Caco-2 (cell line): ENCODE results near the gene RBM47. TPM values are rescaled to one million over a fixed set of nuclear protein-coding genes. Genes with fewer than 3 reads are reported as not detected.

Source experiments
- BruUV-seq: library from RNA; stranded (reverse); fragments of 400-500 nt; replicated peaks from 2 replicates; lab custom pipeline; 2021; lab: Mats Ljungman, UMichigan
- CTCF ChIA-PET: fragments of 300-600 bp; sonication (Branson Sonifier 250); formaldehyde crosslinking; loops from one replicate; lab custom pipeline; 2022; ENCODE audit warnings: antibody characterized with exemption; lab: Charles Lee
- POLR2A ChIA-PET: fragments of 300-600 bp; sonication (Branson Sonifier 250); formaldehyde crosslinking; loops from one replicate; lab custom pipeline; 2022; ENCODE audit warnings: antibody characterized with exemption; lab: Charles Lee
- DNase-seq, 2 experiments: peaks; one replicate each; pipeline versions ENCODE4 v3.0.0 to v3.0.0-alpha.2; 2020 to 2022
- H3K27me3 ChIP-seq: replicated peaks from 2 replicates; pipeline ENCODE4 v1.6.0; 2011; ENCODE audit warnings: low read length; ENCODE audit not compliant: control insufficient read depth, insufficient read depth
- H3K36me3 ChIP-seq: 2 replicates; pipeline ENCODE4 v1.5.1; 2011; ENCODE audit warnings: low read length; ENCODE audit not compliant: control insufficient read depth, insufficient read depth
- H3K4me1 ChIP-seq: fragments of 250-450 bp; sonication (Bioruptor Pico); 2 replicates; pipeline ENCODE4 v1.5.1; 2020; ENCODE audit warnings: mild to moderate bottlenecking
- H3K4me3 ChIP-seq: 2 replicates; pipeline ENCODE4 v1.5.1; 2011; ENCODE audit warnings: low read depth, mild to moderate bottlenecking, control low read depth, low read length
- H3K9me3 ChIP-seq: fragments of 250-450 bp; sonication (Bioruptor Pico); 2 replicates; pipeline ENCODE4 v1.5.1; 2020; ENCODE audit warnings: mild to moderate bottlenecking, moderate library complexity
- H3K27ac Mint-ChIP-seq: one replicate; pipeline ENCODE4 v1.8.0; 2022; ENCODE audit warnings: mixed read lengths; ENCODE audit not compliant: unreplicated experiment
- H3K27me3 Mint-ChIP-seq: one replicate; pipeline ENCODE4 v1.8.0; 2022; ENCODE audit warnings: mixed read lengths; ENCODE audit not compliant: insufficient read depth, unreplicated experiment
- H3K36me3 Mint-ChIP-seq: one replicate; pipeline ENCODE4 v1.8.0; 2022; ENCODE audit warnings: mild to moderate bottlenecking, mixed read lengths; ENCODE audit not compliant: insufficient read depth, unreplicated experiment
- H3K4me1 Mint-ChIP-seq: one replicate; pipeline ENCODE4 v1.8.0; 2022; ENCODE audit warnings: low read depth, mixed read lengths; ENCODE audit not compliant: unreplicated experiment
- H3K4me3 Mint-ChIP-seq: one replicate; pipeline ENCODE4 v1.8.0; 2022; ENCODE audit warnings: mild to moderate bottlenecking, moderate library complexity, mixed read lengths; ENCODE audit not compliant: unreplicated experiment
- H3K9me3 Mint-ChIP-seq: one replicate; pipeline ENCODE4 v1.8.0; 2022; ENCODE audit warnings: mixed read lengths; ENCODE audit not compliant: unreplicated experiment
- intact Hi-C: fragments of 100-400 bp; cut with micrococcal nuclease; formaldehyde crosslinking; loops from one replicate; pipeline ENCODE4 v1.10.0; 2022; ENCODE audit not compliant: unreplicated experiment
- total RNA-seq: library from RNA; stranded (reverse); gene quantifications from 2 replicates; pipeline ENCODE4 v1.2.3, GENCODE V29; 2022
- TF ChIP-seq, protein P1 (sequence below), 2 experiments: fragments of 200-600 bp in 1 of 2; IDR thresholded peaks; 1 replicate in 1 of 2; 2 replicates in 1 of 2; pipeline versions ENCODE4 v1.5.1 to v1.8.0; 2011 to 2022; ENCODE audit warnings: antibody characterized with exemption in 1 of 2, control low read depth in 1 of 2, inconsistent platforms in 1 of 2, low read depth in 1 of 2, low read length in 1 of 2, mild to moderate bottlenecking in 1 of 2, moderate library complexity in 1 of 2; ENCODE audit not compliant: insufficient read depth in 1 of 2, severe bottlenecking in 1 of 2, unreplicated experiment in 1 of 2

Gene RBM47
- total RNA-seq, 1 experiment from 2014 or later, result 62.1 TPM

DNA sequence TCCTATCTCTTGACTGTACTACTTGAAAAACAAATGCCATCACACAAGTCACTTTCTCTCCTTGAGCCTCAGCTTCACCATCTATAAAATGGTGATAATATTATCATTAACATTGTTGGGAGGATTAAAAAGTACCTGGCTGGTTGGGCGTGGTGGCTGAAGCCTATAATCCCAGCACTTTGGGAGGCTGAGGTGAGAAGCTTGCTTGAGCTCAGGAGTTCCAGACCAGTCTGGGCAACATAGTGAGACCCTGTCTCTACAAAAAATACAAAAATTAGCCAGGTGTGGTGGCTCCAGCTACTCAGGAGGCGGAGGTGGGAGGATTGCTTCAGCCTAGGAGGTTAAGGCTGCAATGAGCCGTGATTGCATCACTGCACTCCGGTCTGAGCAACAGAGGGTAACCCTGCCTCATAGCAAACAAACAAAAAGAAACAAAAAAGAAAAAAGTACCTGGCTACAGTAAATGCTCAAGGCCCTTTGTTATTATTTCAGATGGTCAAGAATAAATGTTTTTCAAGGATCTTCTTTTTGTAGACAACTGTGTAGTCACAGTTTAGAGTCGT lies 174.2 kb downstream of the RBM47 start:
- peaks cover 36% of the 10 kb centered on the region for H3K4me1 ChIP-seq

DNA sequence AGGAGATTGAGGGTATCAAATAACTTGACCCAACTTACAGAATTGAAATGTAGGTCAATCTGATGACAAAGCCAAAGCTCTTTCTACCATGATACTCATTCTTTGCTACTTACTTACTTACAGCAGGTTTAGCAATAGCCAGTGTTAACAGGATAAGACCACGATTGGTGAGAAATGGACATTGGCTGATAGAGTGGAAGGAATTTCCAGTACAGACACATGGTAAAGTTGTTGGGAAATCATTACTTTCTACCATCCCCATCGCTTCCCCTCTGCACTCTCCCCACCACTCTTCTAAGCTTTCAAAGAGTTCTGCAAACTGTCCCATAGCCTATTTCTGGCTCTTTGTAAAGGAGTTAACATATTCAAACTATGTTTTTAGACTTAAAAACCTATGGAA lies 174.8 kb downstream of the RBM47 start:
- no peaks in the 10 kb centered on the region for H3K9me3 Mint-ChIP-seq
- Histone ChIP-seq H3K9me3 (no peaks in the 10 kb centered on the region; the same call in 1 of the 2 replicates), H3K4me3 (no peak overlapping the region), H3K4me1 (peaks cover 36% of the 10 kb centered on the region), H3K27me3 (no peaks in the 10 kb centered on the region), H3K36me3 (no peaks in the 10 kb centered on the region)
- BruUV-seq, result no TSS peak
- no peak for DNase-seq
- H3K27ac Mint-ChIP-seq, result no peak overlapping the region
- ChIA-PET POLR2A (interaction anchor here (0.5 kb wide), 1 partner anchor 197 kb away, joined by 8 read pairs; no protein-coding TSS in a partner anchor), CTCF (no interaction called here)
- peaks cover 32% of the 10 kb centered on the region for H3K36me3 Mint-ChIP-seq
- no peak overlapping the region for H3K4me3 Mint-ChIP-seq
- intact Hi-C loops, result no loop called here
- H3K4me1 Mint-ChIP-seq, result peaks cover 9% of the 10 kb centered on the region
- no peaks in the 10 kb centered on the region for H3K27me3 Mint-ChIP-seq
- TF ChIP-seq, protein P1, sequence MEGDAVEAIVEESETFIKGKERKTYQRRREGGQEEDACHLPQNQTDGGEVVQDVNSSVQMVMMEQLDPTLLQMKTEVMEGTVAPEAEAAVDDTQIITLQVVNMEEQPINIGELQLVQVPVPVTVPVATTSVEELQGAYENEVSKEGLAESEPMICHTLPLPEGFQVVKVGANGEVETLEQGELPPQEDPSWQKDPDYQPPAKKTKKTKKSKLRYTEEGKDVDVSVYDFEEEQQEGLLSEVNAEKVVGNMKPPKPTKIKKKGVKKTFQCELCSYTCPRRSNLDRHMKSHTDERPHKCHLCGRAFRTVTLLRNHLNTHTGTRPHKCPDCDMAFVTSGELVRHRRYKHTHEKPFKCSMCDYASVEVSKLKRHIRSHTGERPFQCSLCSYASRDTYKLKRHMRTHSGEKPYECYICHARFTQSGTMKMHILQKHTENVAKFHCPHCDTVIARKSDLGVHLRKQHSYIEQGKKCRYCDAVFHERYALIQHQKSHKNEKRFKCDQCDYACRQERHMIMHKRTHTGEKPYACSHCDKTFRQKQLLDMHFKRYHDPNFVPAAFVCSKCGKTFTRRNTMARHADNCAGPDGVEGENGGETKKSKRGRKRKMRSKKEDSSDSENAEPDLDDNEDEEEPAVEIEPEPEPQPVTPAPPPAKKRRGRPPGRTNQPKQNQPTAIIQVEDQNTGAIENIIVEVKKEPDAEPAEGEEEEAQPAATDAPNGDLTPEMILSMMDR (IDR thresholded peaks at IDR 0.05; ENCODE audit: insufficient read depth in 1 of 2, low read depth in 1 of 2, low read length in 1 of 2, severe bottlenecking in 1 of 2, unreplicated experiment in 1 of 2), result no peak

More for the DNA sequence above, 174.2 kb downstream of the RBM47 start:
- no peaks in the 10 kb centered on the region for H3K36me3 ChIP-seq
- H3K9me3 ChIP-seq, result no peaks in the 10 kb centered on the region; the same call in 1 of the 2 replicates
- no peaks in the 10 kb centered on the region for H3K9me3 Mint-ChIP-seq
- no peak overlapping the region for H3K4me3 ChIP-seq
- H3K4me3 Mint-ChIP-seq, result no peak overlapping the region
- no peak overlapping the region for H3K27ac Mint-ChIP-seq
- no peaks in the 10 kb centered on the region for H3K27me3 Mint-ChIP-seq
- BruUV-seq, result no TSS peak
- peaks cover 34% of the 10 kb centered on the region for H3K36me3 Mint-ChIP-seq
- ChIA-PET CTCF (no interaction called here), POLR2A (interaction anchor here (0.5 kb wide), 1 partner anchor 197 kb away, joined by 8 read pairs; no protein-coding TSS in a partner anchor)
- no peaks in the 10 kb centered on the region for H3K27me3 ChIP-seq
- peaks cover 9% of the 10 kb centered on the region for H3K4me1 Mint-ChIP-seq
- intact Hi-C loops, result no loop called here
- TF ChIP-seq, protein P1 (IDR thresholded peaks at IDR 0.05; ENCODE audit: insufficient read depth in 1 of 2, low read depth in 1 of 2, low read length in 1 of 2, severe bottlenecking in 1 of 2, unreplicated experiment in 1 of 2), result no peak
- peak in 1 of 2 experiments; percentile 58 for DNase-seq

- intact Hi-C loops, result no loop called here
- no peak for DNase-seq
- H3K27me3 ChIP-seq, result no peaks in the 10 kb centered on the region
- peaks cover 32% of the 10 kb centered on the region for H3K4me1 ChIP-seq
- H3K9me3 Mint-ChIP-seq, result no peaks in the 10 kb centered on the region
- H3K9me3 ChIP-seq, result no peaks in the 10 kb centered on the region; the same call in 1 of the 2 replicates
- H3K4me1 Mint-ChIP-seq, result peaks cover 14% of the 10 kb centered on the region
- POLR2A ChIA-PET, result interaction anchor here (0.6 kb wide), 1 partner anchor 297 kb away, joined by 4 read pairs; no protein-coding TSS in a partner anchor
- CTCF ChIA-PET, result no interaction called here
- no peak overlapping the region for H3K4me3 ChIP-seq
- no peaks in the 10 kb centered on the region for H3K36me3 ChIP-seq
- TF ChIP-seq, protein P1 (IDR thresholded peaks at IDR 0.05; ENCODE audit: insufficient read depth in 1 of 2, low read depth in 1 of 2, low read length in 1 of 2, severe bottlenecking in 1 of 2, unreplicated experiment in 1 of 2), result no peak
- peaks cover 41% of the 10 kb centered on the region for H3K36me3 Mint-ChIP-seq
- no peak overlapping the region for H3K27ac Mint-ChIP-seq
- no TSS peak for BruUV-seq
- no peak overlapping the region for H3K4me3 Mint-ChIP-seq
- H3K27me3 Mint-ChIP-seq, result no peaks in the 10 kb centered on the region
Observed at GRCh38 chr4:40453912-40454311, 175.8 kb downstream of the RBM47 start.
